ENCODE data around the gene TMED5. TPM values are rescaled to one million over a fixed set of nuclear protein-coding genes. Genes with fewer than 3 reads are reported as not detected.
A peak's percentile ranks its signal among the peaks of the same experiment; 100 is the strongest.

The TMED5 gene
- total RNA-seq, 4 donors from 2014 or later = 99.5 to 150 (median 127) TPM

DNA sequence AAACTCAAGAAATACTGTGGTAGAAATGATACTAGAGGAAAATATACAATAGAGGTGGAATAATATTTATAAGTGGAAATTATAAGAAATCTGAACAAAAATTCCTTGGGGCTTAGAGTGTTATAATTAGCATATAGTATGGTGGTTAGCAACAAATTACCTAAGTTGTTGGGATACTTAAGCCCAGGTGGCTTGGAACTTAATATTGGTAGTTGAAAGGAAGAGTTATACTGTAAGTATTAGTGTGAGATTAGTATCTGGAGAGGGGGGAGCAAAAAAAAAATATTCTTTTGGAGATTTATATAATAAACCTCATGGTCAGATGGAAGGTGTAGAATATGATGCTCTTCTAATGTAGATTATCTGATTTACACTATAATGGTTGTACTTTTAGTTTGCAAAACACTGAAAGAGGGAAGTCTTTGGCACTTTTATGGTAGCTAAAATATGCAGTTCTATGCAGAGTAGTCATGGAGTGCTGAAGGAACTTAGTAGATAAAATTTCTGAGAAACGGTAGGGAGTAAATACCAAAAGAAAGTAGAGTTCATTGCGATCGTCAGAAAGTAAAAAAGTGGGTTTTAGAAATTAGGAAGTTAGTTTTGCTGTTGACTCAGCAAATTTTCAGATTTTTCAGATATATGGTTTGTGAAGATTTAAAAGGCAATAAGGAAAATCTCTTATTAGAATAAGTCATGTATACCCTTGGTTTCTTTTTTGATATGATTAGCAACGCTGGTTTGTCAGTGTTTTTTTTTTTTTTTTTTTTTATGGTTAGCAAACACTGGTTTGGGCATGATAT lies 55.5 kb downstream of the TMED5 start:
- Histone ChIP-seq H3K27ac (no peak overlapping the region), H3K36me3 (no peaks in the 10 kb centered on the region), H3K4me1 (peaks cover 5 to 10% of the 10 kb centered on the region in 2 donors), H3K27me3 (no peaks in the 10 kb centered on the region), H3K4me3 (no peak overlapping the region), H3K9me3 (no peaks in the 10 kb centered on the region)
- in situ Hi-C loops (cut with MboI; ENCODE audit: low sequenced_read_pairs in 4 of 4) = no loop called here
- TF ChIP-seq, protein P1, sequence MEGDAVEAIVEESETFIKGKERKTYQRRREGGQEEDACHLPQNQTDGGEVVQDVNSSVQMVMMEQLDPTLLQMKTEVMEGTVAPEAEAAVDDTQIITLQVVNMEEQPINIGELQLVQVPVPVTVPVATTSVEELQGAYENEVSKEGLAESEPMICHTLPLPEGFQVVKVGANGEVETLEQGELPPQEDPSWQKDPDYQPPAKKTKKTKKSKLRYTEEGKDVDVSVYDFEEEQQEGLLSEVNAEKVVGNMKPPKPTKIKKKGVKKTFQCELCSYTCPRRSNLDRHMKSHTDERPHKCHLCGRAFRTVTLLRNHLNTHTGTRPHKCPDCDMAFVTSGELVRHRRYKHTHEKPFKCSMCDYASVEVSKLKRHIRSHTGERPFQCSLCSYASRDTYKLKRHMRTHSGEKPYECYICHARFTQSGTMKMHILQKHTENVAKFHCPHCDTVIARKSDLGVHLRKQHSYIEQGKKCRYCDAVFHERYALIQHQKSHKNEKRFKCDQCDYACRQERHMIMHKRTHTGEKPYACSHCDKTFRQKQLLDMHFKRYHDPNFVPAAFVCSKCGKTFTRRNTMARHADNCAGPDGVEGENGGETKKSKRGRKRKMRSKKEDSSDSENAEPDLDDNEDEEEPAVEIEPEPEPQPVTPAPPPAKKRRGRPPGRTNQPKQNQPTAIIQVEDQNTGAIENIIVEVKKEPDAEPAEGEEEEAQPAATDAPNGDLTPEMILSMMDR (IDR thresholded peaks at IDR 0.05 in 4 of 5, conservative IDR thresholded peaks at IDR 0.05 in 1 of 5) = no peak
- no peak for TF ChIP-seq POLR2A (IDR thresholded peaks at IDR 0.05)
- intact Hi-C loops (cut with DNase I; ENCODE audit: low total_unique reads) = no loop called here
- ATAC-seq (no peak), DNase-seq (no peak)

DNA sequence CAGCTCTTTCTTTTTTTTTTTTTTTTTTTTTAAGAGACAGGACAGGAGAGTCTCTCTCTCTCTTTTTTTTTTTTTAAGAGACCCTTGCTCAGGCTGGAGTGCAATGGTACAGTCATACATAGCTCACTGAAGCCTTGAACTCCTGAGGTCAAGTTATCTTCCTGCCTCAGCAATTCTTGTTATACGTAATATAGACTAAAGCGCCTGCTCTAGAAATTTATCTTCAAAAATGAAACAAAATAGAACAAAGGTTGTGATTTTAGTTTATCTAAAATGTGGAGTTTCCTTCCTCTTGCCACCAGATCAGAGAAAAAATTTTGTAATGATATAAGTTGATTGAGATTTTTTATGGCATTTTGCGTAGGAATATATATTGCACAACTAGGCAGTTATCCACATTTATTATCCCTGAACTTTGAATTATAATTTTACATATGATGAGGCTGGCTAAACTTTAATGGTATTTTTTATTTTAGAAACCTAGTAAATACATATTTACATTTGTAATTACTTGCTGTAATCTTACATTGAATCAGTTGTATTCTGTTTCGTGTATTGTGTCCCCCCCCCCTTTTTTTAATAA lies 56.9 kb downstream of the TMED5 start:
- H3K36me3 ChIP-seq = no peaks in the 10 kb centered on the region
- H3K9me3 ChIP-seq = no peaks in the 10 kb centered on the region
- no peak overlapping the region for H3K4me3 ChIP-seq
- in situ Hi-C loops (cut with MboI; ENCODE audit: low sequenced_read_pairs in 4 of 4) (no loop called here), intact Hi-C loops (cut with DNase I; ENCODE audit: low total_unique reads) (no loop called here)
- TF ChIP-seq, protein P1 (IDR thresholded peaks at IDR 0.05 in 4 of 5, conservative IDR thresholded peaks at IDR 0.05 in 1 of 5) = no peak
- no peak for TF ChIP-seq POLR2A (IDR thresholded peaks at IDR 0.05)
- H3K27ac ChIP-seq = no peak overlapping the region
- no peak for ATAC-seq
- H3K27me3 ChIP-seq = no peaks in the 10 kb centered on the region
- no peak for DNase-seq
- H3K4me1 ChIP-seq = peaks cover 5 to 10% of the 10 kb centered on the region in 2 donors

DNA sequence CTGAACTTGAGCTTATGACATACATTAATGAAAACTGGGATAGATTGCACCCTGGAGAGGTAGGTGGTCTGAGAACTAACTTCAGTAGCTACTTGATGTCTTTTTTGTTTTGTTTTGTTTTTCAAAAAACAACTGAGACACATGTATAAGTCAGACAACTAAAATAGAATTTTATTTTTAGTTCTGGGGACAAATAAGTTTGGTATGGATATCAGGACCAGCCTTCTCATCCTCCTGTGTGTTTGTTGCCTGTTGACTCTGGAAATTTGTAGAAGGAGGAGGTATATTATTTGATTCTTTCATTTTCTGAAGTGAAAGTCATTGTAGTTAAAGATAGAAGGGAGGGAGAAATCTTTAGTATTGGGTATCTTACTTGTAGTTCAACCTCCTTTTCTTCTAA lies 59.6 kb downstream of the TMED5 start:
- peak overlapping the region; percentile 0 to 54 (median 42) for H3K27ac ChIP-seq
- peaks cover 0 to 14% of the 10 kb centered on the region in 2 donors for H3K36me3 ChIP-seq
- H3K9me3 ChIP-seq = no peaks in the 10 kb centered on the region
- H3K4me3 ChIP-seq = no peak overlapping the region
- TF ChIP-seq, protein P1 (IDR thresholded peaks at IDR 0.05 in 4 of 5, conservative IDR thresholded peaks at IDR 0.05 in 1 of 5) = no peak
- TF ChIP-seq POLR2A (IDR thresholded peaks at IDR 0.05) = no peak
- peaks cover 5 to 10% of the 10 kb centered on the region in 2 donors for H3K4me1 ChIP-seq
- no peaks in the 10 kb centered on the region for H3K27me3 ChIP-seq
- ATAC-seq (peak; percentile 78 to 86), DNase-seq (no peak)
- intact Hi-C loops (cut with DNase I; ENCODE audit: low total_unique reads) (no loop called here), in situ Hi-C loops (cut with MboI; ENCODE audit: low sequenced_read_pairs in 4 of 4) (no loop called here)

DNA sequence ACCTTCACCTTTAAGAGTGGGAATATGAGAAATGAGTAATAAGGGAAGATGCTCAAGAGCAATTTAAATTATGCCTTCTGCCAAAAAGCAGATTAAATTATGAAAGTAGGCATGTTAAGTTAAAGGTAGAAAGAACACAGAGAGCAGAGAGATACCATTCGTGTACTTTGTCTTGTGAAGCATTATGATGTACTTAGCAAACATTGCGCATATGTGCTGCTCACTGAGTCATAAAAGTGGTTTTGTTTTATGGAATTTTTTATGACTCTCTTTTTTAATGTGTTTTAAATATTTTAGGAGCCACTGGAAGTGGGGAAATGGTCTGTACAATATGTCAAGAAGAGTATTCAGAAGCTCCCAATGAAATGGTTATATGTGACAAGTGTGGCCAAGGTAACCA lies 65.8 kb downstream of the TMED5 start:
- no peaks in the 10 kb centered on the region for H3K9me3 ChIP-seq
- H3K27me3 ChIP-seq = no peaks in the 10 kb centered on the region
- peaks cover 21% of the 10 kb centered on the region in 2 donors for H3K4me1 ChIP-seq
- intact Hi-C loops (cut with DNase I; ENCODE audit: low total_unique reads) = no loop called here
- no peak for ATAC-seq
- no peak overlapping the region for H3K27ac ChIP-seq
- TF ChIP-seq, protein P1 (IDR thresholded peaks at IDR 0.05 in 4 of 5, conservative IDR thresholded peaks at IDR 0.05 in 1 of 5) = no peak
- no peak for TF ChIP-seq POLR2A (IDR thresholded peaks at IDR 0.05)
- no peak overlapping the region for H3K4me3 ChIP-seq
- no peak for DNase-seq
- in situ Hi-C loops (cut with MboI; ENCODE audit: low sequenced_read_pairs in 4 of 4) = no loop called here
- peaks cover 0 to 14% of the 10 kb centered on the region in 2 donors for H3K36me3 ChIP-seq

Measured in gastrocnemius medialis (tissue), 4 donors.